Islet of Langerhans (tissue), 1 donor: ENCODE measurements around the gene DPEP3.
A peak's percentile ranks its signal among the peaks of the same experiment; 100 is the strongest.
"Not testable (repeated sequence)": the region's sequence is repeated elsewhere in the genome, so short reads cannot be mapped to it uniquely, and the experiment has no call there.

Experiments
- FAIRE-seq: peaks from one replicate; lab custom pipeline; 2011; peaks lifted over from hg19 to GRCh38; lab: Jason Lieb, UNC

Gene DPEP3

DNA sequence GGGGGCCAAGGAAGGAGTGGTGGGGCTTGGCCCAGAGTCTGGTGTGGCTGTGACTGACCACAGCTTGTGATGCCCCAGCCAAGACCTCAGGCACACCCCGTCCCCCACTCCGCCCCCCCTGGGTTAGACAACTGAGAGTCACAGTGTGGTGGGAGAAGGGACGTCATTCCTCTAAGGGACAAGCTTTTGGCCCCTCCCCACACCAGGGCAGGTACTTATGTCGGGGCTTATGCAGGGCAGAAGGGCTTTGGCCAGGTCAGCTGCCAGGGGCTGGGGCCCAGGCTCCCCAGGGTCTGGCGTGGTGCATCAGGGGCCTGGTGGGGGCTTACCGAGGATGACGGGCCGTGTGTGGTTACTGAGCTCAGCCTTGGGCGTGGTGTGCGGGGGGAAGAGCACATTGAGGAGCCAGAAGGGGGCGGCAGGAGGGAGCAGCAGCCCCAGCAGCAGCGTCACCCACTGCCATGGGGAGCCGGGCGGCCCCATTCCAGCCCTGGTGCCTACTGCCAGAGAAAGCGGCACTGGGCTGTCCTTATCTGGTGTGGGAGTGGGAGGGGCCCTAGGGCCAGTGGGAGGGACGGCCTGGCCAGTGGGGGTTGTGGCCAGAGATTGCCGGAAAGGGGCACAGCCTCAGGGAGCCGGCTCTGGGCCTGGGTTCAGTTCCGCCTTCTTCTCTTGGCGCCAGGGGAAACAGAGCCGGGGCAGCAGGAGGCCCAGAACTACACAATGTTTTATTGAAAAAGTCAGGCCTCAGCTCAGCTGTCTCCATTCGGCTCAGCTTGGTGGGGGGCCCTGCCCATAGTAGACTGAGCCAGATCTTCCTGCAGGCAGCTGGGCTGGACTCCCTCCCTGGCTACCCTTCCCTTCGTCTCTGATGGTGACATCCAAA is 36.4 kb downstream of the DPEP3 start, which contains the start of gene LCAT:
TSS of gene LCAT (minus strand) at position 502 of the 886 bp plus-strand sequence. CDS start at position 483, 19 bp downstream.
- FAIRE-seq: no peak

DNA sequence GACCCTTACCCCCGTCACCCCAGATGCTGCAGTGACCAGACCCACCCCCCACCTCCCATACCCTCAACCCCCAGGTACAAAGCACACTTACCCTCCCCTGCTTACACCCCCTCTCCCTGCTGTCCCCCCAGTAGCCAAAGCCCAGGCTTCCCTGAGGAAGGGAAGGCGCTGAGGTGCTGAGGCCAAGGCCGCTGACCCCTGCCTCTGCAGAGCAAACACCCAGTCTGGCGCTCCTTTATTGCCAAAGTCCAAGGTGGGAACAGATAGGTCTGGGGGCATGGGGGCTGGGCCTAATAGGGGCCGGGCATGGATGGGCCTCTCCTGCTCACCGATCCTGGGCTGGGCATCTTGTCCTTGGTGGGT is 37.1 kb downstream of the DPEP3 start:
- no peak for FAIRE-seq

DNA sequence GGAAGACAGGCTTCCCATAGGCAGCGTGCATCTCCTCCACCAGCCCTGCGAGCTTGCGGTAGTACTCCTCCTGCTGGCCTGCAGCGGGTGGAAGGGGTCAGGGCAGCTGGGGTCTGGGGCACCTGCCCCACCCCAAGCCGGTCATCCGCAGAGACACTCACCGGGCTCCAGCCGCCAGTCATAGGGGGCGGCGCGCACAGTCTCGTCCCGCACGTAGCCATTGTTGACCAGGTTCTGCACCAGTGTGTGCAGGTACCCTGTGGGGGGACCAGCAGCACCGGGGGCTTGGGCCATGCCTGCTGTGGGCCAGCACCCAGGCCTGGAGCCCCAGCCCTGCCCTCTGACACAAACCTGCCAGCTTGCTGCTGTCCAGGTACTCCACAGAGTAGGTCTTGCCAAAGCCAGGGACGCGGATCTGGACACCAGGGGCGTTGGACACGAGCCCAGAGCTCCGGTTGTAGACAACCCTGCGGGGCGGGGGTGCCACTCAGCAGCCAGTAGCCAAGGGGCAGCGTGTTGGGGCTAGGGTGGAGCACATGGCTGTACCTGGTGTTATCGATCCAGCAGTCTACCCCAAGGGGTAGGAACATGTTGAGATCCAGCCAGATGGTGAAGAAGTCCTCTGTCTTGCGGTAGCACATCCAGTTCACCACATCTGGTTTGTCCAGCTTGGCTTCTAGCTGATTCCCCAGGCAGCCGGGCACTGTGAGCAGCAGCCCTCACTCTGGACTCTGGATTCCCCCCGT is 37.6 kb downstream of the DPEP3 start:
- FAIRE-seq: no peak

DNA sequence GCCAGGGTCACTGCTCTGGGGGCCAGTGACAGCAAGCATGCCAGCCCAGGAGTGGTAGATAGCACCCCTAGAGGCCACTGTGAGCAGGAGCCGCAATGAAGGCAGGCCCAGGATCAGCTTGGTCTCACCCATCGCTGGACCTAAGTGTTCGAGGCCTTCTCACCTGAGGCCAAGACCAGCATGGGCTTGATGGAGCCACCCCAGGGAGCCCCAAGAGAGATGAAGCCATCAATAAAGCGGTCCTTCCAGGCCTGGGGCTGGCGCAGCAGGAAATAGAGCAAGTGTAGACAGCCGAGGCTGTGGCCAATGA is 38.1 kb downstream of the DPEP3 start:
- FAIRE-seq: no peak

DNA sequence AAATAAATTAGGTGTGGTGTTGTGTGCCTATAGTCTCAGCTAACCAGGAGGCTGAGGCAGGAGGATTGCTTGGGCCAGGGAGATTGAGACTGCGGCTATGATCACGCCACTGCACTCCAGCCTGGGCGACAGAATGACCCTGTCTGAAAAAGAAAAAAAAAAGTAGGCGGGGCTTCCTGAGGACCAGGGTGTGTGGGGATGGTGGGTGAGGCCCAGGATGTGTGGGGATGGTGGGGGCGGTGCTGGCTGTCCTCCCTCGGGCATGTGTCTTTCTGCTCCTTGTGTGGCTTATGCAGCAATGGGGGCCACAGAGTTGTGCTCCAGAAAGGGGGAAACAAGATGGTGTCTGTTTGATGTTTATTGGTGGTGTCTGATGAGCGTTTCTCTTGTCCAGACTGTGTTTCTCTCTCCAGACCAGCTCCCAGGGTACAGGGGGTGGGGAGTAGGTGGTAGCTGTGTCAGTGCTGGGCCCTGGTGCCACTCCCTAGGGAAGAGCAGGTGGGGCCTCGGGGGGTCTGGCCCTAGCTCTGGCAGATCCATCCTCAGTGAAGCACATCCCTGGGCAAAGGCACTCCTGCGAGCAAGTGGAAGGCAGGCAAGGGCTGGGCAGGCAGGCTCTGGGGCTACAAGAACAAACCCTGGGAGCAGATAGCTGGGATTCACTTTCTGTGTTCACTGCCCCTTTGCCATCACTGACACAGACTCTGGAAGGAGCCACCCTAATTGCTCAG is 38.7 kb downstream of the DPEP3 start:
- no peak for FAIRE-seq

DNA sequence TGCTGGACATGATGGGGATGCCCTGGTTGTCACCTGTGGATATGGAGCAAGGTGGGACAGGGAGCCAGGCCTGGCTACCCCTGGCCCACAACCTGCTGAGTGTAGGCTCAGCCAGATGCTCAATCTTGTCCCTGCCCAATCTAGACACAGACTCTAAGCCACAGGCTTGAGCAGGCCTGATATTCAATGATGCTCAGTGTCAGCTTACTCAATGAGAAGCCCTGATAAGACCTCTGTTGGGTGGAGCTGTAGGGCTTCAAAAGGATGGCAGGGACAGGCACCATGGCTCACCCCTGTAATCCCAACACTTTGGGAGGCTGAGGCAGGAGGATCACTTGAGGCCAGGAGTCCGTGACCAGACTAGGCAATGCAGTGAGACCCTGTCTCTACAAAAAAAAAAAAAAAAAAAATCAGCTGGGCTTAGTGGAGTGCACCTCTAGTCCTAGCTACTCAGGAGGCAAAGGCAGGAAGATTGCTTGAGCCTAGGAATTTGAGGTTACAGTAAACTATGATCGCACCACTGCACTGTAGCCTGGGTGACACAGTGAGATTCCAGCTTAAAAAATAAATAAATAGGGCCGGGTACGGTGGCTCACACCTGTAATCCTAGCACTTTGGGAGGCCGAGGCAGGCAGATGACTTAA is 39.7 kb downstream of the DPEP3 start:
- FAIRE-seq: no peak

DNA sequence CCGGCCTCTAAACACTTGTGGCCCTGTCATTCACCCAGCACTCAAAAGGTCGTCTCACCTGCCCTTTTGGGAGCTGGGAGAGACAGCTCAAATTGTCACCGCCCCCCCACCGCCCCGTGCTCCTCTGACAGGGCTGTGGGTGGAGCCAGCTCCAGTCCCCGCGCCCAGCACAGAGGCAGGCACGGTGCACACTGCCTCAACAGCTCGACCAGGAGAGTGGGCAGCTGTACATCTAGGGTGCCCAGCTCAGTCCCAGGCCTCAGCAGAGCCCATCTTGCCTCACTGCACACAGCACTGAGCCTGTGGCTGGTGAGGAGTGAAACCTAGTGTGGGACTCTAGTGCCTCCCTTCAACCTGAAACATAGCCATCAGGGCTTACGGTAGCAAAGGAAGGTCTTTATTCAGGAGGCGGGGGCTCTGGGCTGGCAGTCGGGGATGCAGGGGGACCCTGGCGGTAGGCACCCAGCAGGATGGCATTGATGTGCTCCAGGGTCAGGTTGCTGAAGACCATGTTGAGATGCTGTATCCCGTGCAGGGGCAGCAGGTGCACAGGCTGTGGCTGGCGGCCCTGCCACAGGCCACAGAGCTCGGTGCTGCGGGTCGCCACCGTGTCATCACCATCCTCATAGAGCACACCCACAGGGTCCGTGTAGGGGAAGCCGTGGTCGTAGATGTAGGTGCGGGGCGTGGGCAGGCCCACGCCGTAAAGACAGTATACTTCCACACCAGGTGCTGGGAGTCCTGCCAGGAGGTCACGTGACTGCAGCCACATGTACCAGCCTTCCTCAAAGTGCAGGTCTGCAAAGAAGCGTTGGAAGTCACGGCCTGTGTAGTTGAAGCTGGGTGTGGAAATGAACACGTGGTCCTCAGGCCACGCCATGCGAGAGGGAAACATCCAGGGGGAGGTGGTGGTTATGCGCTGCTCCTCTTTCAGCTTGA is 40.5 kb downstream of the DPEP3 start:
- no peak for FAIRE-seq

DNA sequence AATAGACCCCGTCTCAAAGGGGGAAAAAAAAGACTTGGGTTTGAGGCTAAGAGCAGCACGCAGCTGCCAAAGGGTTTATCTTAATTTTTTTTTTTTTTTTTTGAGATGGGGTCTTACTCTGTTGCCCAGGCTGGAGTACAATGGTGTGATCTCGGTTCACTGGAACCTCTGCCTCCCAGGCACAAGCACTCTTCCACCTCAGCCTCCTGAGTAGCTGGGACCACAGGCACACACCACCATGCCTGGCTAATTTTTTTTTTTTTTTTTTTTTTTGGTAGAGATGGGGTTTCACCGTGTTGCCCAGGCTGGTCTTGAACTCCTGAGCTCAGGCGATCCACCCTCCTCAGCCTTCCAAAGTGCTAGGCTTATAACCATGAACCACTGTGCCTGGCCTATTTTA is 42.6 kb downstream of the DPEP3 start:
- FAIRE-seq: not testable (repeated sequence)

DNA sequence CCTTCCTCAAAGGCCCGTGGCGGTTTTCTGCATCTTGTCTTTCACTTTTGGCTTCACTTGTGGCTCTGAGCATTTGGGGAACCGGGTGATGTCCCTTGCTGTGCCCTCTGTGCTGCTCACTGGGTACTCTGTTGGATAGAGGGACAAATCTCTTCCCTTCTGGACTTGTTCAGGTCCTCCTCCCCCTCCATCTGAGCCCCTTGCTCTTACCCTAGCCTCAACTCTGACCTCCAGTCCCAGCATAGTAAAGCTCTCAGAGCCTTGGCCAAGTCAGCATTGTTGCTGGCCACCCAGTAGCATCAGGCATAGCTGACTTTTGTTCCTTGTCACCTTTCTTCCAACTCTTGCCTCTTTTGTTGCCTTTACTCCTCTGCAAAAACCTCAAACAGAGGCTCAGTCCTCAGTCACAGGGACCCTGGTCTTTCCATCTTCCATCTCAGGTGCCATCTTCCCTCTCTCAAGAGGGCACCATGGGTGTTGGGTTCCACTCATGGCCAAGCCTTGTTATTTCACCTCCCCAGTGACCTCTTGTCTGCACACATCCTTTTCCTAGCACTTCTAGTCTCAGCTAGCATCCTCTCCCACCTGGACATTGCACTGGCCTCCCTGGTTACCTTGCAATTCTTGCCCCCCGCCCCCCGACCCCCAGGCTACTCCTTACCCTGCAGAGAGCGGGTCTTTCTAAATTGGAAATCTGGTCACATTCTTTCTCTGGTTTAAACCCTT is 43.3 kb downstream of the DPEP3 start:
- no peak for FAIRE-seq

DNA sequence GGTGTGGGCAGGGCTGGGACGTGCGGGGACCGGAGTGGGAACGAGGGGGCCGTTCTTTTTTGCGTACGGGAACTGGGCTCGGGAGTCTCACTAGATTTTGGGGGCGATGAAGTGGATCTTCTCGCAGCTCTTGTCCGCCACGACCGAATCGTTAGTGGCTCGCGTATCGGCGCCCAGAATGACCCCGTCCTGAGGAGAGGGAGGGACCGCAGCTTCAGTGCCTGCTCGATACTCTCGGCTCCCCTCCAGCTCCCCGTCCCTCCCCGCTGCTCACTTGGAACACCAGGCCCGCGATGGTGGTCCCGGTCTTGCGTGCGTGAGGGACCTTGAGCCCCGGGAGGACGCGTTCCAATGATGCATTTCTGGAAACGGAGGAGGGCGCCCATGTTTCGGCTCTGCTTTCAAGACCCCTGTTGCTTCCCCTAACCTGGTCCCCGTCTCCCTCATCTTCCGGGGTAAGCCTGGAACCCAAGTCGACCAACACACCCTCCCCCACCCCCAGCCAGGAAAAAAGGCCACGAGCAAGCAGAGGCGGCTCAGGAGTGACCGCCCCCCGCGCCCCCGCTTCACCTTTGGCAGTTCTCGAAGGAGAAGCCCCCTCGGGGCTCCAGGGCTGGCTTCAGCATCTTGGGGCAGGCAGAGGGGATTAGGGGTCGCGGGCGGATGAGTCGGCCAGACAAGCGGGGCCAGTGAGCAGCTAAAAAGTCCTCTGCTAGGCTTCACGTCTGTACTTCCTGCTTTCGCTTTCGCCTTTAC is 44.0 kb downstream of the DPEP3 start, which contains the start of gene PSMB10:
TSS of gene PSMB10 (minus strand) at position 727 of the 756 bp plus-strand sequence. CDS start at position 626, 101 bp downstream.
- no peak for FAIRE-seq

DNA sequence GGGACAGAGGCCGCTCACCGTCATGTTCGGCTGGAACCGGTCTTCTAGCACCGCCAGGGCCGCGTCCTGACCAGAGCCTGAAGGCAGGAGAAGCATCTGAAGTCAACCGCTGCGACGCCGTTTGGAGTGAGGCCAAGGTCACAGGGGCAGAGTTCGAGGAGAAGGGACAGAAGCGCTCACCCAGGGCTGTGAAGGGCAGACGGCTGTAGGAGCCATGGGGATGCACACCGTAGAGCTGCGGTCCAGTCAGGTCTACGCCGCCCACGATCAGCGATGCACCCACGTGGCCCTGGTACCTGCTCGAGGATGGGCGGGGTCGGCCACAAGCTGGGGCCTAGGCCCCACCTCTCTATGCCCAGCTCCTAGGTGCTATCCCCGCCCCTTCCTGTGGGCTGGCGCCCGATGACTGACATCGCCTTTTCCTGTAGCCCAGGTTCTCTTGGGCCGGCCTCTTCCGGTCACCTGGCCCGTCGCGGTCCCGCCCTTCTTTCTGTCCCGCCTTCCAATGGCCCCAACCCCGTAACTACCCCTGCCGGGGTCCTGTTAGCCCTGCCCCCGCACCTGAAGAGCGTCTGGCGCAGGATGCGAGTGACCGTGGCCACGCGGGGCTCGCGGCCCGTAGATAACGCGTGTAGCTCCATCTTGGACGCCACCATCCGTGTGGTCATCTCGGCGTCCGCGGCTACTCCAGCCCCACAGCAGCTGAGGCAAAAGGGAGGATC is 44.7 kb downstream of the DPEP3 start:
- FAIRE-seq: peak; percentile 38

DNA sequence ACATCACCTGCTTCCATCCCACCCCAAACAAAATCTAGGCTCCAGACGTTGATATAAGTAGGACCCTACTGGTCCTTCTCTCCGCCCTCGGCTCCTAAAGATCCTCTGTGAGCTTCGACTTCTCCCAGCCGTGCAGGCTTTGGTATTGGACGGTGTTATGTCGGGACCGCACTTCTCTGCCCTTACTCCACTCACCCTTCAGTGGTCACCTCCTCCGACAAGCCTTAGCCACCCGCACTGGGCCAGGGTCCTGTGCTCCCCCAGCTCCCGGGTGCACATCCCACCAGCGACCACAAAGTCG is 45.2 kb downstream of the DPEP3 start:
- no peak for FAIRE-seq

DNA sequence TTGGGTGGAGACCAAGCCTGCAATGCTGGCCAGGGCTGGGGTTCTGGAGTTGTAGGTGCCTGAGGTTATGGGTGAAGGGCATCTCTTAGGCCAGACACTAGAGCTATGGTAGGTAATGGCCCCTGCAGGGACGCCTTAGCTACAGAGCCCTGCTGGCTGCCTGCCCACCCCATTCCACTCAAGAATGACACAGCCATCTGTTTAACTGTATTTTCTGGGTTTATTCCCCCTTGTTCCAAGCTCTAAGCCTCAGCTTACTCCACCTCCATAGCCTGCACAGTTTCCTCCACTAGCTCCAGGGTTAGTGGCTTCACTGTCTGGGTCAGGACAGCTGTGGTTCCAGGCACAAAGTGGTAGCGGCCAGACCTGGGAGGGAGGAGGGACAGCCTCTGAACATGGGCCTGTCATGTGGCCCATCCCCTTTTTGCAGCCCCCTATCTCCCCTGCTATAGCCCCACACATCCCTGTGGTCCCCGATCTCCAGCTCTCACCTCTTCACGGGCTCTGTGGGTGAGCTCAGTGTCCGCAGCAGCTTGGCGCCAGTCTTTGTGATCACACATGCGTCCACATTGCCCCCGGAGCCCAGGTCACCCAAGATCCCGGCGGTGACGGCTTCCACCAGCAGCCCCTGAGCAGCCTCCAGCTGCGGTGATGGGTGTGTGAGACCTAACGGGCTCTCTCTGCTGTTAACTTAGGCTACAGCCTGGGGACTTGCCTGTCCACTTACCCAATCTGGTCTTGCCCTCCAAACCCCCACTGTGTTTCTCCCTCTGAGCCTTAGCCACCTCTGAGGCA is 45.8 kb downstream of the DPEP3 start:
- FAIRE-seq: no peak

DNA sequence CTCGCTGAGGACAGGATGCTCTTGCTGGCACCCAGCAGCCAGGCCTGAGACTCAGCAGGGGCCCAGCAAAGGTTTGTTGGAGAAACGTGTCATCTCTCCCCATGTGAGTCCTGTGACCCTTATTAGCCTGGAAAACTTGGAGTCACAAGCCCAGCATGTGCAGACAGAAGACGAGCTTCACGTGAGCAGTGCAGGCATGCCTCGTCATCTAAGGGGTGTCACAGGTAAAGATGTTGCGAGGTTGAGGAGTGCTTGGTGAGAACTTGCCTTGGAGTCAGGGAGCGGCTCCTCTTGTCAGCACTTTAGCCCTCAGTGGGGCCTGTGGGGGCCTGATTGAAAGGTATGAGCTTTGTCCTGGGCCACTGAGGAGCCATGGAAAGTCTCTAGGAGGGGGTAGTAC is 46.5 kb downstream of the DPEP3 start:
- FAIRE-seq: no peak

DNA sequence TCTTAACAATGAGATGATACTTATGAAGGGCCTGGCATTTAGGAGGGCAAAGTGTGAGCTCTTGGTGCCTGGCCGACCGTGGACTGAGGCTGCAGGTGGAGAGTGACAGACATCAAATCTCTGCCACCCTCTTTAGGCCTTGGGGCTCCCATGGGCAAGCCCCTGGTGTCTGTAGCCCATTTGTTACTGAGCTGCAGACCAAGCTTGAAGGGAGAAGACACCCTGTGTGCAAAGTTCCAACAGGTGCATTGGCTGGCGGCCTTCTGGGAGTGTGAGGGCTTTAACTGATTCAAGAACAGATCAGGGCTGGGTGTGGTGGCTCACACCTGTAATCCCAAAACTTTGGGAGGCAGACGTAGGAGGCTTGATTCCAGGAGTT is 47.8 kb downstream of the DPEP3 start:
- no peak for FAIRE-seq

DNA sequence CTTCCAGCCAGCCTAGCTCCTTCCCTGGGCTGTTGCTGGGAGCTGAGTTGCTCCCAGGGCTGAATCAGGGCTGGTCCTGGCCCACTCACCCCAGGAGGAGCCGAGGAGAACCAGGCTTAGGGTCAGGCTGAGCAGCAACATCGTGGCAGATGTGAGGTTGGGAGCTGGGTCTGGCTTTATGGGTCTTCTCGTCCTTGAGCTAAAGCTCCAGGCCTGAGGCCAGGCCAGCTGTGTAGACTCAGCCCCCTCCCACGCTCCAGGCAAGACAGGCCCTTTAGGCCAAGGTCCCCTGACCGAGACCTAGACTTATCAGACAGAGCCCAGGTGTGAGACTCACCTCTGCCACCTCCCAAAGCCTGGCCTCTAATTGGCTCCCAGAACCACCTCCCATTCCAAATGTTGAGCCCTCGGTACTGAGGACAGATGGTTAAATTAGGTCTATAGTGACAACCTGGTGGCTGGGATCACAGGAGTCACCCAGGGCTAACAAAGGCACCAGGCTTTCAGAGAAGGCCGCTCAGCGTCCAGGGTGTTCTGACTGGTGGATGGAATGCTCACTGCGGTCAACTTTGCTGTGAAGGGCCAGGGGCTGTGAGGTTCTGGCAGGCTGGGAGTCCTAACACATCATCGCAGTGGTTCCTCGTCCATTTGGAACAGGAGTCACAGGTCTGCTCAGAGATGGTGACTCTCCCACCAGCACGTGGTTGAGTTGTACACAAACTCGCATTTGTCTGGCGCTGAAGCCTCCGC is 48.4 kb downstream of the DPEP3 start, which contains the start of gene CTRL:
TSS of gene CTRL (minus strand) at position 151 of the 750 bp plus-strand sequence. CDS start at position 141, 10 bp downstream.
- FAIRE-seq: no peak

DNA sequence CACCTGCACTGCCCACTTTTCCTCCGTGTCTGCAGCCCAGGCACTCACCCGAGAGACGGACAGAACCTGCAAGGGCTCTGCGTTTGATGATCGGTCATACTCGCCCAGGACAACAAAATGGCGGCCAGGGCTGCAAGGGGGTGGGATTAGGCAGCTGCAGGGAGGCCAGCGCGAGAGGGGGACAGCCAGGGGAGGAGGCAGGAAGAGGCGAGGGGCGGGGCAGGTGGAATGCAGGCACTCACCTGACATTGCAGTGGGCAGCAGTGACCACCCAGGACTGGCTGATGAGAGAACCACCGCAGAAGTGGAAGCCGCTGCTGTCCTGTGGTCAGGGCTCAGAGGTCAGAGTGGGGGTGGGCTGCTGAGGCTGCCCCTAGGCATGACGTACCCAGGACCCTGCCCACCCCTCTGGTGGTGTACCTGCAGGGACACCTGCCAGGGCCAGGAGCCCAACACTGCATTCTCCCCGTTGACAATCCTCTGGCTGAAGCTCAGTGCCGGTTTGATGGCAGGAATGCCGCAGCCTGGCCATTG is 49.6 kb downstream of the DPEP3 start:
- FAIRE-seq: no peak
